ENCODE results near the gene ZNF662. TPM values are rescaled to one million over a fixed set of nuclear protein-coding genes. Genes with fewer than 3 reads are reported as not detected.

The ZNF662 gene
- total RNA-seq, 2 donors from 2014 or later = 1.7 to 2.7 TPM

DNA sequence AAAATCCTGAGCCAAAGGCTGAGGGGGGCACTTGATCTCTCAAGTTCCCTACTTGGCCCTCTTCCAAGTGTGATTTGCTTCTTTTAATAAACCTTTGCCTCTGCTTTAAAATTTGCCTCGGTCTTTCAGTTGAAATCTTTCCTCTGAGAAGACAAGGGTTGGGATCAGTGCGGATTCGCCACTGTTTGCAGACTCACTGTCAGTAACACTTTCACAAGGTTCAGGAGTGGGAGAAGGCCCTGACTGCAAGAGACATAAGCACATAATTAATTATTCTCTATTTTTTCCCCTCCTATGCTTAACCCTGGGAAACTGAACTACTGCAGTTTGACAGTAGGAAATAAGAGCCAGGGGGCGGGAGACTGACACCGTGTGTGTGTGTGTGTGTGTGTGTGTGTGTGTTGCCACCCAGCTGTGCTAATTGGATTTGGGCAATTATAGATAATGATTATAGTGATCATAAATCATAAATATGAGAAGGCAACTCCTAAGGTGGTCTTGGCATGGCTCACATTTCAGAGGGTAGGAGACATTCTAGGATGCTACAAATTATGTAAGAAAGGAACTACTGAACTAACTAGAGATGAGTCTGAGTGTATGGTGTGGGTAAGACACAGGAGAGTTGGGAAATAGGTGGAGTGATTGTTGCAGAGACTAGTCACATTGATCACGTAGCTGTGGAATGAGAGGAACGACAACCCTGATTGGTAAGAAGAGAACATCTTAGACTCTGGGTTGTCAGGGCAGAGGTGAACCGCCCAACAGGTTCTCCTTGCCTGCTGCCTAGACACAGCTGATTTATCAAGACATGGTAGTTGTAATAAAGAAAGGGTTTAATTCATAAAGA is 5.5 kb upstream of the ZNF662 start:
- Histone ChIP-seq H3K27ac (no peak overlapping the region), H3K27me3 (no peaks in the 10 kb centered on the region), H3K36me3 (no peaks in the 10 kb centered on the region), H3K4me3 (no peak overlapping the region), H3K4me1 (peaks cover 0 to 4% of the 10 kb centered on the region in 2 donors), H3K9me3 (no peaks in the 10 kb centered on the region)
- TF ChIP-seq, protein P1, sequence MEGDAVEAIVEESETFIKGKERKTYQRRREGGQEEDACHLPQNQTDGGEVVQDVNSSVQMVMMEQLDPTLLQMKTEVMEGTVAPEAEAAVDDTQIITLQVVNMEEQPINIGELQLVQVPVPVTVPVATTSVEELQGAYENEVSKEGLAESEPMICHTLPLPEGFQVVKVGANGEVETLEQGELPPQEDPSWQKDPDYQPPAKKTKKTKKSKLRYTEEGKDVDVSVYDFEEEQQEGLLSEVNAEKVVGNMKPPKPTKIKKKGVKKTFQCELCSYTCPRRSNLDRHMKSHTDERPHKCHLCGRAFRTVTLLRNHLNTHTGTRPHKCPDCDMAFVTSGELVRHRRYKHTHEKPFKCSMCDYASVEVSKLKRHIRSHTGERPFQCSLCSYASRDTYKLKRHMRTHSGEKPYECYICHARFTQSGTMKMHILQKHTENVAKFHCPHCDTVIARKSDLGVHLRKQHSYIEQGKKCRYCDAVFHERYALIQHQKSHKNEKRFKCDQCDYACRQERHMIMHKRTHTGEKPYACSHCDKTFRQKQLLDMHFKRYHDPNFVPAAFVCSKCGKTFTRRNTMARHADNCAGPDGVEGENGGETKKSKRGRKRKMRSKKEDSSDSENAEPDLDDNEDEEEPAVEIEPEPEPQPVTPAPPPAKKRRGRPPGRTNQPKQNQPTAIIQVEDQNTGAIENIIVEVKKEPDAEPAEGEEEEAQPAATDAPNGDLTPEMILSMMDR (IDR thresholded peaks at IDR 0.05) = no peak
- no peak for DNase-seq (ENCODE audit: low spot score)

DNA sequence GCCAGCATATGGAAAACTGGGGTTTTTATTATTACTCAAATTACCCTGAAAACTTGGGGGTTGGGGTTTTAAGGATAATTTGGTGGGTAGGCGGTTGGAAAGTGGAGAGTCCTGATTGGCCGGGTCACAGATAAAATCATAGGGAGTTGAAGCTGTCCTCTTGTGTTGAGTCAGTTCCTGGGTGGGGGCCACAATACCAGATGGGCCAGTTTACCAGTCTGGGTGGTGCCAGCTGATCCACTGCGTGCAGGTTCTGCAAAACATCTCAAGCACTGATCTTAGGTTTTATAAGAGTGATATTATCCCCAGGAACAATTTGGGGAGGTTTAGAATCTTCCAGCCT is 4.9 kb upstream of the ZNF662 start:
- Histone ChIP-seq H3K4me1 (peaks cover 0 to 8% of the 10 kb centered on the region in 2 donors), H3K27ac (no peak overlapping the region), H3K9me3 (no peaks in the 10 kb centered on the region), H3K27me3 (no peaks in the 10 kb centered on the region), H3K4me3 (no peak overlapping the region), H3K36me3 (no peaks in the 10 kb centered on the region)
- DNase-seq (ENCODE audit: low spot score) = no peak
- TF ChIP-seq, protein P1 (IDR thresholded peaks at IDR 0.05) = no peak

DNA sequence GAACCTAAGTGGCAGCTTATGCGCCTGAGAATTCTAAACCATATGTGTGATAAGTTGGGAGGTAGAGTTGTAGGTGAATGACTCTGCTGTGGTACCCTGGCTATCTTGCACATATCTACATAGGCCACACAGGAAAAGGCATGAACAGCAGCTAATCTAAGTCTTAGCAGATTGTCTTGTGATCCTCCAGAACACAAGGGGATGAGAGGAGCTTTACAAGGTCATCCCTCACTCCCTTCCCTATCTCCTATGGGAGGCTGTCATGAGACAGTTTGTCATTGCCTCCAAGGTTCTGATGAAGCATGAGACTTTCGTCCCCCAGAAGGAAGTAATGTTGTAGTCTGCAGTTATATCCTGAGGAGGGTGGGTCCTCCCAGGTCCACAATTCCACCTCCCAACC is 3.7 kb upstream of the ZNF662 start:
- no peak for DNase-seq (ENCODE audit: low spot score)
- Histone ChIP-seq H3K4me3 (no peak overlapping the region), H3K4me1 (peaks cover 0 to 19% of the 10 kb centered on the region in 2 donors), H3K27ac (no peak overlapping the region), H3K27me3 (no peaks in the 10 kb centered on the region), H3K36me3 (no peaks in the 10 kb centered on the region), H3K9me3 (no peaks in the 10 kb centered on the region)
- TF ChIP-seq, protein P1 (IDR thresholded peaks at IDR 0.05) = no peak

DNA sequence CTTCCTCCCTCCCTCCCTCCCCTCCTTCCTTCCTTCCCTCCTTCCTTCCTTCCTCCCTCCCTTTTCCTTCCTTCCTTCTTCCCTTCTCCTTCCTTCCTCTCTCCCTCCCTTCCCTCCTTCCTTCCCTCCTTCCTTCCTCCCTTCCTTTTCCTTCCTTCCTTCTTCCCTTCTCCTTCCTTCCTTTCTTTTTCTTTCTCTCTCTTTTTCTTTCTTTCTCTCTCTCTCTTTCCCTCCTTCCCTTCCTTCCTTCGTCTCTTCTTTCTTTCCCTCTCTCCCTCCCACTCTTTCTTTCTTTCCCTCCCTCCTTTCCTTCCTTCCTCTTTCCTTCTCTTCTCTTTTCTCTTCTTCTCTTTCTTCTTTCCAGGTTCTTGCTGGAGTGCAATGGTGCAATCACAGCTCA is 1.9 kb upstream of the ZNF662 start:
- TF ChIP-seq, protein P1 (IDR thresholded peaks at IDR 0.05) = no peak
- Histone ChIP-seq H3K4me3 (no peak overlapping the region), H3K9me3 (no peaks in the 10 kb centered on the region), H3K27ac (no peak overlapping the region), H3K36me3 (no peaks in the 10 kb centered on the region), H3K4me1 (peaks cover 0 to 20% of the 10 kb centered on the region in 2 donors), H3K27me3 (no peaks in the 10 kb centered on the region)
- DNase-seq (ENCODE audit: low spot score) = no peak

DNA sequence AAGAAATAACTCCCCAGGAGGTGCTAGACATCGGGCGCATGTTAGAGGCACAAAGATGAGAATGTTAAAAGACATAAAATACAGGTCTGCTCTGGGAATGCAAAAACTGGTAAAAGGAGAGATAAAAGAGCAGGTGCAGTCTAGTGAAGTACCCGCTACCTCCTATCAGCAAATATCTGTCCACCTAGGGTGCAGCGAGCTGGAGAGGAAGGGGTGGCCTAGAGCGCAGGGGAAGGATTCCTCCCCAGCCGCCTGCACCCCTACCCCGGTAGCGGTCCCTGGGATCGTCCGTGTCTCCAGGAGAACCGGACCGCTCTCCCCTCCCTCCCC is 237 bp upstream of the ZNF662 start:
- H3K27ac ChIP-seq = peak overlapping the region; percentile 46 to 55
- peaks cover 0 to 20% of the 10 kb centered on the region in 2 donors for H3K4me1 ChIP-seq
- DNase-seq (ENCODE audit: low spot score) = no peak
- peak overlapping the region; percentile 64 to 65 for H3K4me3 ChIP-seq
- H3K36me3 ChIP-seq = peaks cover 12% of the 10 kb centered on the region
- no peaks in the 10 kb centered on the region for H3K9me3 ChIP-seq
- H3K27me3 ChIP-seq = no peaks in the 10 kb centered on the region
- TF ChIP-seq, protein P1 (IDR thresholded peaks at IDR 0.05) = no peak

DNA sequence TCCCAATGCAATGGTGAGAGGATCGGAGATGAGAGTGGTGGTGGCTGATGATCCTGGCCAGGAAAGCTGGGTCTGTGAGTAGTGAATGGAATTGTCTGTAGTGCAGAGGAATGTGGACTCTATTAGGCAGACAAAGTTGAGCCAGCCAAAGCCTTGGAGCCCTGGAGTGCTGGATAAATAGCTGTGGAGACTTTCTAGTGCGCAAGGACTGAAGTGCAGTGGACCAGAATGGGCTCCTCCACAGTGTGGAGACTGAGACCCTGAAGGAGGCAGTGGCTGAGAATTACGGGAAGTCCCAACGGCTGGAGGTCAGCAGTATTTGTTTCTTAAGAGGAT is 874 bp downstream of the ZNF662 start:
- peak overlapping the region in 1 of 2 donors; percentile 55 for H3K27ac ChIP-seq
- DNase-seq (ENCODE audit: low spot score) = no peak
- H3K4me1 ChIP-seq = peaks cover 0 to 20% of the 10 kb centered on the region in 2 donors
- TF ChIP-seq, protein P1 (IDR thresholded peaks at IDR 0.05) = no peak
- peaks cover 23% of the 10 kb centered on the region for H3K36me3 ChIP-seq
- no peaks in the 10 kb centered on the region for H3K27me3 ChIP-seq
- peak overlapping the region; percentile 64 to 65 for H3K4me3 ChIP-seq
- H3K9me3 ChIP-seq = peaks cover 0 to 10% of the 10 kb centered on the region in 2 donors

Measured in right atrium auricular region (tissue), 2 donors.